HEK293 (cell line): ENCODE data around the gene SCAMP3.
"Not testable (repeated sequence)": the region's sequence is repeated elsewhere in the genome, so short reads cannot be mapped to it uniquely, and the experiment has no call there.

ENCODE experiments used
- CTCF ChIA-PET: fragments of 350-600 bp; formaldehyde crosslinking; extraction: SDS; loops from one replicate; lab custom pipeline; 2021; ENCODE audit warnings: antibody characterized with exemption; lab: Yijun Ruan, JAX
- POLR2A ChIA-PET: fragments of 300-600 bp; formaldehyde crosslinking; extraction: SDS; loops from one replicate; lab custom pipeline; 2020; ENCODE audit warnings: antibody characterized with exemption, inconsistent platforms; lab: Yijun Ruan, JAX
- H3K27ac ChIP-seq: fragments of 200-500 bp; sonication (Bioruptor generic); 2 replicates; pipeline ENCODE4 v1.5.1; 2014; ENCODE audit warnings: low read depth, low read length, control low read depth, inconsistent platforms; ENCODE audit errors: extremely low read depth
- H3K36me3 ChIP-seq, 2 experiments: fragments of 200-500 bp in 1 of 2; sonication (Bioruptor generic) in 1 of 2; 1 replicate in 1 of 2; 2 replicates in 1 of 2; pipeline ENCODE4 v1.5.1; 2014 to 2017; ENCODE audit warnings: inconsistent platforms in 2 of 2, low read length in 2 of 2; ENCODE audit not compliant: control insufficient read depth in 2 of 2, insufficient read depth in 1 of 2
- H3K4me1 ChIP-seq: fragments of 200-500 bp; sonication (Bioruptor generic); 2 replicates; pipeline ENCODE4 v1.5.1; 2014; ENCODE audit warnings: mild to moderate bottlenecking, low read length, inconsistent platforms; ENCODE audit not compliant: control insufficient read depth, insufficient read depth
- H3K4me3 ChIP-seq: 2 replicates; pipeline ENCODE4 v1.5.1; 2011; ENCODE audit warnings: low read depth, mild to moderate bottlenecking, control low read depth, low read length, moderate library complexity
- H3K9me3 ChIP-seq: fragments of 200-500 bp; sonication (Bioruptor generic); 2 replicates; pipeline ENCODE4 v1.5.1; 2014; ENCODE audit warnings: low read depth, low read length, inconsistent platforms; ENCODE audit not compliant: control insufficient read depth, insufficient read depth
- GLIS1 ChIP-seq: fragments of 450-650 bp; formaldehyde crosslinking; IDR thresholded peaks from 2 replicates; pipeline ENCODE4 v1.5.1; 2016; ENCODE audit warnings: missing biosample characterization, missing genetic modification characterization
- ZBTB17 ChIP-seq: fragments of 450-650 bp; formaldehyde crosslinking; IDR thresholded peaks from 2 replicates; pipeline ENCODE4 v1.5.1; 2016; ENCODE audit warnings: missing biosample characterization, missing genetic modification characterization
- ZBTB21 ChIP-seq: fragments of 450-650 bp; formaldehyde crosslinking; IDR thresholded peaks from 2 replicates; pipeline ENCODE4 v1.5.1; 2017; ENCODE audit warnings: missing biosample characterization, missing genetic modification characterization
- ZBTB44 ChIP-seq: fragments of 450-650 bp; IDR thresholded peaks from 2 replicates; pipeline ENCODE4 v1.5.1; 2018; ENCODE audit warnings: missing biosample characterization, mild to moderate bottlenecking, missing genetic modification characterization
- ZBTB6 ChIP-seq: fragments of 450-650 bp; formaldehyde crosslinking; IDR thresholded peaks from 2 replicates; pipeline ENCODE4 v1.5.1; 2017; ENCODE audit warnings: missing biosample characterization, missing genetic modification characterization
- ZFP69B ChIP-seq: fragments of 450-650 bp; formaldehyde crosslinking; IDR thresholded peaks from 2 replicates; pipeline ENCODE4 v1.5.1; 2016; ENCODE audit warnings: missing biosample characterization, missing genetic modification characterization
- ZNF133 ChIP-seq: fragments of 450-650 bp; formaldehyde crosslinking; IDR thresholded peaks from 2 replicates; pipeline ENCODE4 v1.5.1; 2016; ENCODE audit warnings: missing biosample characterization, missing genetic modification characterization
- ZNF2 ChIP-seq: fragments of 450-650 bp; formaldehyde crosslinking; IDR thresholded peaks from 2 replicates; pipeline ENCODE4 v1.5.1; 2016; ENCODE audit warnings: missing biosample characterization, missing genetic modification characterization
- ZNF248 ChIP-seq: fragments of 450-650 bp; formaldehyde crosslinking; IDR thresholded peaks from 2 replicates; pipeline ENCODE4 v1.5.1; 2017; ENCODE audit warnings: missing biosample characterization, missing genetic modification characterization
- ZNF274 ChIP-seq, 2 experiments: fragments of 200-500 bp in 1 of 2; fragments of 450-650 bp in 1 of 2; sonication (Bioruptor generic) in 1 of 2; formaldehyde crosslinking in 1 of 2; IDR thresholded peaks; 2 replicates each; pipeline versions ENCODE4 v1.5.1 to v1.6.1; 2014 to 2016; ENCODE audit warnings: borderline replicate concordance in 1 of 2, inconsistent platforms in 1 of 2, low read length in 1 of 2, missing biosample characterization in 1 of 2, missing genetic modification characterization in 1 of 2
- ZNF311 ChIP-seq: fragments of 450-650 bp; formaldehyde crosslinking; IDR thresholded peaks from 2 replicates; pipeline ENCODE4 v1.5.1; 2017; ENCODE audit warnings: missing biosample characterization, missing genetic modification characterization, borderline replicate concordance
- ZNF335 ChIP-seq: fragments of 450-650 bp; formaldehyde crosslinking; conservative IDR thresholded peaks from 2 replicates; pipeline ENCODE4 v1.5.1; 2016; ENCODE audit warnings: missing biosample characterization, missing genetic modification characterization
- ZNF404 ChIP-seq: fragments of 450-650 bp; formaldehyde crosslinking; IDR thresholded peaks from 2 replicates; pipeline ENCODE4 v1.5.1; 2017; ENCODE audit warnings: missing biosample characterization, missing genetic modification characterization
- ZNF513 ChIP-seq: fragments of 450-650 bp; IDR thresholded peaks from 2 replicates; pipeline ENCODE4 v1.5.1; 2018; ENCODE audit warnings: missing biosample characterization, missing genetic modification characterization
- ZNF785 ChIP-seq: fragments of 450-650 bp; formaldehyde crosslinking; IDR thresholded peaks from 2 replicates; pipeline ENCODE4 v1.5.1; 2016; ENCODE audit warnings: missing biosample characterization, missing genetic modification characterization
- ZSCAN18 ChIP-seq: fragments of 450-650 bp; formaldehyde crosslinking; IDR thresholded peaks from 2 replicates; pipeline ENCODE4 v1.5.1; 2016; ENCODE audit warnings: missing biosample characterization, missing genetic modification characterization

Gene SCAMP3

GRCh38 chr1:155232001-155232978, 29.9 kb downstream of the SCAMP3 start:
- H3K27ac ChIP-seq, H3K4me3 ChIP-seq, H3K4me1 ChIP-seq, H3K9me3 ChIP-seq, POLR2A ChIA-PET: not testable (repeated sequence)
- CTCF ChIA-PET: interaction anchor here (0.6 kb wide), 2 partner anchors 28 to 56 kb away, joined by 4 read pairs; no protein-coding TSS in a partner anchor
- H3K36me3 ChIP-seq: peaks cover 0 to 20% of the 10 kb centered on the region in 2 experiments; a peak in 2 of 3 replicates
- TF ChIP-seq GLIS1: peak; percentile 69
- TF ChIP-seq, all 188 proteins: peak for 1; not testable (repeated sequence) for 187

- H3K36me3 ChIP-seq, H3K27ac ChIP-seq, H3K9me3 ChIP-seq, H3K4me3 ChIP-seq, POLR2A ChIA-PET, H3K4me1 ChIP-seq, CTCF ChIA-PET: not testable (repeated sequence)
These were observed 30.9 kb downstream of the SCAMP3 start for GRCh38 chr1:155231302-155231701.

- no peak for TF ChIP-seq ZNF404 (tag by site-specific recombination)
- no peak for TF ChIP-seq ZNF2 (tag by site-specific recombination)
- TF ChIP-seq ZNF513 (tag by site-specific recombination): 0 out of 2 replicates have a peak, but pooled peaks have one; percentile 1
- TF ChIP-seq ZNF335 (tag by site-specific recombination): peak; percentile 84
- no peak for TF ChIP-seq ZNF311 (tag by site-specific recombination)
- TF ChIP-seq, all 188 proteins: peak for 2
- ChIA-PET CTCF (interaction anchor here (0.6 to 2.1 kb wide), 5 partner anchors 20 to 85 kb away, joined by 3 to 25 read pairs (median 5); partner anchors contain the start of genes MTX1 and THBS3), POLR2A (interaction anchor here (1.0 to 2.0 kb wide), 4 partner anchors 13 to 34 kb away, joined by 4 to 8 read pairs (median 4); partner anchors contain the start of genes SCAMP3 and THBS3)
- no peaks in the 10 kb centered on the region for H3K9me3 ChIP-seq
- peaks cover 3% of the 10 kb centered on the region for H3K4me1 ChIP-seq
- H3K27ac ChIP-seq: peak overlapping the region; percentile 76
- H3K4me3 ChIP-seq: no peak overlapping the region
- H3K36me3 ChIP-seq: no peaks in the 10 kb centered on the region
These were observed 34.1 kb downstream of the SCAMP3 start for GRCh38 chr1:155228096-155228427.

- peak overlapping the region; percentile 53 for H3K4me3 ChIP-seq
- H3K4me1 ChIP-seq: peaks cover 3% of the 10 kb centered on the region
- ChIA-PET POLR2A (interaction anchor here (0.9 to 2.0 kb wide), 8 partner anchors 14 to 52 kb away, joined by 3 to 8 read pairs (median 4); partner anchors contain the start of genes SCAMP3 and THBS3), CTCF (interaction anchor here (0.6 to 2.1 kb wide), 19 partner anchors 9 to 687 kb away, joined by 3 to 25 read pairs (median 4); partner anchors contain the start of genes KRTCAP2, MTX1 and THBS3)
- H3K27ac ChIP-seq: peak overlapping the region; percentile 76
- no peaks in the 10 kb centered on the region for H3K36me3 ChIP-seq
- no peaks in the 10 kb centered on the region for H3K9me3 ChIP-seq
- TF ChIP-seq ZBTB6 (tag by site-specific recombination) (no peak), ZBTB44 (0 out of 2 replicates have a peak, but pooled peaks have one; percentile 22), ZBTB17 (tag by site-specific recombination) (no peak), ZFP69B (tag by site-specific recombination) (peak; percentile 62; the same call in 1 of the 2 replicates), ZBTB21 (tag by site-specific recombination) (no peak), ZNF785 (tag by site-specific recombination) (no peak), ZSCAN18 (tag by site-specific recombination) (no peak), ZNF248 (tag by site-specific recombination) (no peak), ZNF133 (tag by site-specific recombination) (no peak), ZNF274 (IDR thresholded peaks at IDR 0.05; ENCODE audit: low read length) (no peak), ZNF274 (tag by site-specific recombination; IDR thresholded peaks at IDR 0.05; ENCODE audit: borderline replicate concordance) (no peak)
These were observed 34.7 kb downstream of the SCAMP3 start for GRCh38 chr1:155227261-155228095.
